Activated gamma-delta T cell treated with Interleukin-2 at 50 U/mL for 16 hours (primary cell): ENCODE results near the gene PHOX2B.

Source experiments
- DNase-seq: peaks from one replicate; pipeline ENCODE4 v3.0.0-alpha.2; 2020

Gene PHOX2B

DNA sequence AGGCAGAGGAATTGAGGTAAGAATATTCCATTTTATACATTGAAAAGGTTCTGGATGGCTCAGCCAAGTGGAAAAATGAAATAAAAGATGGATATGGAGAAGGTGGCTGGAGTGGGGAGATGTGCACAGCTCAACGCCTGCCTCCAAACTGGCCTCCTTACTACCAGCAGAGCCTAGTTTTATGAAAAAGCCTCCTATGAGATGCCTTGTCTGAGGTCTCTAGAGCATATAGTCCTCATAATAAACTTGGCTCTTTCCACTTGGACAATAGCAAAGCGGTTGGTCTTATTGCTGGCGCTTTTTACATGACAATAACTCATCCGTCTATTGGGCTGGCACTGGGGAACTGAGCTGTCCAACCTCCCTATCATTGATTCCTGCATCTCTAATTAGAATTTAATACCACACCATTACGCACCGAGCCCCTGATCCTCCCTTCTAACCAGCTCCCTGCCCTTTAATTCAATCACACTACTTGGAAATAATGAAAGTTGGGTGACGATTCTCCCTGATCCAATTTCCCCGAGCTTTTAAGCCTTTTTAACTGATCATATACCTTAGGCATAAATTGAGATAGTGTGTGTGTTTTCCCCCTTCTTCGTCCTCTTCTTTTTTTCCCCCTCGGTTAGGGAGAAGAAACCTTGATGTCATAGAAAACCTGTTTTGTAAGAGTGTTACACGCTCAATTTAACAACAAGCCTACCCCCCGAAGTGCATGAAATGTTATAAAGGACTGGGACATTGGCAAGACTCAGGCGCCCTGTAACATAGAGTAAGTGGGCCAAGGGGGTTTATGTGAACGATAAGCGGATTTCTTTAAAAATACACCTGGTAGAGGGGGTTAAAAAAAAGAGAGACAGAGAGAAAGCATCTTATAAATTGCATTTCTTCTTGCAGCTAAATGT lies at the start of gene PHOX2B:
Gene PHOX2B (minus strand): TSS at position 155 of the 905 bp plus-strand sequence. CDS start 115 bp downstream, at position 40.
- DNase-seq: no peak

DNA sequence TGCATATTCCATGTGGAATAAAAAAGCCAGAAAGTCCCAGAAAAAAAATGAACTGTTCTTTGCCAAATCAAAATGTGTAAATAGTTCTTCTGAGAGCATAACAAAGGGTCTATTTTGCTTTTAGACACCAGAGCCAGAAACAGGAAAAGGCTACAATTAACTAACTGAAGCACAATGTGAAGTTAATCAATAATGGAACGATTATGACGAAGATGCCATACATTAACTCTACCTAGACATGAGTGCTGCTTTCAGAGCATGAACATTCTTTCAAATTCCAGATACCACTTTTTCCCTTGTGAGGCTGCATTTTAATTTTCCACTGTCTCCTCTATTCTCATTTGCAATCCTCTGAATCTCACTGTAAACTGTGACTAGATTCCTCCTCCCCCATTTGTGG lies 48.7 kb upstream of the PHOX2B start:
- no peak for DNase-seq

- no peak for DNase-seq
These were observed 48.2 kb upstream of the PHOX2B start for GRCh38 chr4:41796545-41797210.

DNA sequence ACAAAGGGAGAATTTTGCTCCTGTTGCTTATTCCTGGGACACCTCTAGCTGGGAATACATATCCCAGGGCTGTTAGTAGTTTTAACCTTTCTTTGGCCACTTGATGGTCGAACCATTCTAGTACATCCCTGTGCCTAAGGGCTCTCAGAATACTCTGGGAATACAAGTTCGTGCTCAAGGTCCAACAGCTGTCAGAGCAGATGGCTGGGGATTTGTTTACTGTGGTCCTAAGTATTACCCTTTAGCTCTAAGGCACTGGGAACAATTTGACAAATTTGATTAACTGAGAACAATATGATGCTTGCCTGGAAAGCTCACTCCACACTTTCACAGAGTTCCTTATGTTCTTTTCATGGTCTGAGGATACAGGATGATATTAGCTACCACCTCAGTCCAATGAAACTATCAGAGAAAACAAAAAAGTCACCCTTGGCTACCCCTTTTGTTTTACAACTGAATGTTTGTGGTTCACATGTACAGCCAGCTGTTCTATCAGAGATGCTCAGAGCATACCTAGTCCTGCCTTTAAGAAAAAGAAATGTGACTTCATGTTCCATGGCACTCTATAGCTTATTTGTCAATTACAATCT lies 47.4 kb upstream of the PHOX2B start:
- no peak for DNase-seq

DNA sequence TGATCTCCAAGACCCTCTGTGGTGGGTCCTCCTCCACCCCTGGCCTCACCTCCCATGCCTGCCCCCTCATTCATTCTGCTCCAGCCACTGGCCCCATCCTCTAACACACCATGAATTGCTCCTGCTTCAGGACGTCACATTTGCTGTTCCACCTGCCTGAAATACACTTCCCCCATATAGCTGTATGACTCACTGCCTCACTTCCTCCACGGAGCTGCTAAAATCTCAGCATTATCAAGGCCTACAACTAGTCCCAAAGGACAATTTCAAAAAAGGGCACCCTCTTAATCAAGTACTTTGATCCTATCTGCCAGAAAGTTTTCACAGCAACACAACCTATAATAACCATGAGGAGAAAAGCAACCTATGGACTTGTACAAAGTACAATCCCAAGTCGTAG lies 43.6 kb upstream of the PHOX2B start:
- no peak for DNase-seq

- DNase-seq: no peak
These were observed 43.0 kb upstream of the PHOX2B start for GRCh38 chr4:41791557-41791956.

GRCh38 chr4:41787931-41788330 lies 39.4 kb upstream of the PHOX2B start:
- DNase-seq: no peak

- DNase-seq: no peak
These were observed 37.1 kb upstream of the PHOX2B start for GRCh38 chr4:41785665-41786064.

DNA sequence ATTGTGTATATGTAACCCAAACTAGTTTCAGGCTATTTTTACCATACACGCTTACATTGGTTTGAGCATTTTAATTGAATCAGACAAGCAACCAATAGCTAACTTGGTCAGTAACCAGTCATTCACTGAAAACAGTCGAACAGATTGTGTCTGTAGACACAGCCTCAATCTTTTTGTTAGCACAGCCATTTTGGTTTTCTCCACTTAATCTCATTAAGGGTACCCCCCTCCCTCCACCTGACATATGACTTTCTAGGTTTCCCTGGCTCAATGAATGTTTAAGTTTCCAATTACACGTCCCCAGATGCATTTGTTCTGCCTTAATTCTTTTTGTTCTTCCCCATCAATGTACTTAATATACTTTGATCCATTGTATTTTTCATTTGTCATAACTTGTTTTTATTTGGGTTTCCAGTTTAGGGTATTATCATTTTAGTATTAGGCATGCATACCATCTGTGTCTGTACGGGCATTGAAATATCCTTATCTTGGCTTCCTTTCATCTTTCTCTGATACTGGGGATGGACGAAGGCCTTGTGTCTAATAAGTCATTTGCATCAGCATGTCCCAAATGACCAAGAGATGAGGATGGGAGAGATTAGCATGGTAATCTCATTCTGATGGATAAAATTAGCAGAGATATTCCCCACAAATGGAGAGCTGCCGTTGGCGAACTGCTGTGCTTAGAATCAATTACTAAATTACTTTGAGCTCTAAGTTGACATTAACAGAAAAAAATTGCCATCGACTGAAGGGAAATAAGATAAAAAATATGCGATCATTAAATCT lies 35.9 kb upstream of the PHOX2B start:
- DNase-seq: no peak

GRCh38 chr4:41776466-41776865 lies 27.9 kb upstream of the PHOX2B start:
- DNase-seq: no peak

DNA sequence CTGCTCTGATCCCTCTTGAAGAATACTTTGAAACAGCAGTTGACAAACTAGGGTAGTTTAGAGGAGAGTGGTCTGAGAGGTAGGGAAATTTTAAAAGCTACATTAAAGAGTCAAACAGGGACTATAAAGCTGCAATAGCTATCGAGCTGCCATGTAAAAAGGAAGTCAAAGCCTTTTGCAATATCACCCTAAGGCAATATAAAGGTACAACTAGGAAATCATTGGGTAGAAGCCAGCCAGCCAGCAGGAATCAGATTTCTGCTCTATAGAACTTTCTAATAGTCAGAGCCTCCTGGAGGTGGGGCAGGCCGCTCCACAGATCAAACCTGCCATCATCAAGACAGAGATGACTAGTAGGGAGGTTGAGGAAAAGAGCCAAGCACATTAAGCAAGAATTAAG lies 15.2 kb upstream of the PHOX2B start:
- no peak for DNase-seq

GRCh38 chr4:41758884-41759283 lies 10.4 kb upstream of the PHOX2B start:
- no peak for DNase-seq

DNA sequence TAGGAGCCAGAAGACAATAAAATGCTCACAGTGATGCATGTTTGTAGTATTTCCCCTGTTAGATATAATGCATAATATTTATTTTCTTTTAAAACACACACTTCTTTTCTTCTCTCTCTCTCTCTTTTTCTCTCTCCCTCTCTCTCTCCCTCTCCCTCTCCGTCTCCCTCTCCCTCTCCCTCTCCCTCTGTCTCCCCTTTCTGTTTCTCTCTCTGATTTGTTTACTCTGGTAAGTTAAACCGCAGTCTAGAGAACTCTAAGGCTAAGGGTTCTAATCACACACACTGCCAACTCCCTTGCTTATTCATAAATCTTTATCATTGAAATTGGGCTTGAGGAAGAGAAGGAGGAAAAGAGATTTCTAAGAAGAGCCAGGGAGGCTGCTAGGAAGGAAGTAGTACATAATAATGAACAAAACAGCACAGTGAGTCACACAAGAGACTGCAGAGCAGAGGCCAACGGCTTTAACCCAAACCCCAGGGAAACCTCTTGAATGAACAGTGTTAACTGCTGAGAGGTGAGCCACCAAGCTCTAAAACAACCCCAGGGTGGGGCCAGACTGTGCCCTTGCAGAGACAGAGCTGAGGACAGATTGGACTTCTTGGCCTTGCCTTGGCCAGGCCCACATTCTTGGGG lies 9.1 kb upstream of the PHOX2B start:
- DNase-seq: no peak

DNA sequence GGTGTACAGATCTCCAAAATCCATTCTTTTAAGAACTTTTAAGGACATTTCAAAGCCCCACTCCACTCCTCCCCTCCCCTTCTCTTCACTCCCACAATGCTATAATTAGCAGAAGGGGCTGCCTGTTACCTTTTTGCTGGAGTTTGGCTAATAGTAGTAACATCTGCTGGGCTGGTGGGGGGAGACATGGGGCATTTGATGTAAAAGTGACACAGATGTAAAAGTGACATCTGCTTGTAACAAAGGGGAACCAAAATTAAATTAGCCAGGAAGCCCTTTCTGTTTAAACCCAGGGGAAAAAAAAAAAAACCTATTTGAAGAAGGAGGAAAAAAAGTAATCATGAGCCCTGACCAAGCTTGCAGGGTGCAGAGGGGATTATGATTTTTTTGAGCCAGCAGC lies 5.4 kb upstream of the PHOX2B start:
- DNase-seq: no peak

- DNase-seq: no peak
These were observed 3.7 kb upstream of the PHOX2B start for GRCh38 chr4:41752081-41752836.

DNA sequence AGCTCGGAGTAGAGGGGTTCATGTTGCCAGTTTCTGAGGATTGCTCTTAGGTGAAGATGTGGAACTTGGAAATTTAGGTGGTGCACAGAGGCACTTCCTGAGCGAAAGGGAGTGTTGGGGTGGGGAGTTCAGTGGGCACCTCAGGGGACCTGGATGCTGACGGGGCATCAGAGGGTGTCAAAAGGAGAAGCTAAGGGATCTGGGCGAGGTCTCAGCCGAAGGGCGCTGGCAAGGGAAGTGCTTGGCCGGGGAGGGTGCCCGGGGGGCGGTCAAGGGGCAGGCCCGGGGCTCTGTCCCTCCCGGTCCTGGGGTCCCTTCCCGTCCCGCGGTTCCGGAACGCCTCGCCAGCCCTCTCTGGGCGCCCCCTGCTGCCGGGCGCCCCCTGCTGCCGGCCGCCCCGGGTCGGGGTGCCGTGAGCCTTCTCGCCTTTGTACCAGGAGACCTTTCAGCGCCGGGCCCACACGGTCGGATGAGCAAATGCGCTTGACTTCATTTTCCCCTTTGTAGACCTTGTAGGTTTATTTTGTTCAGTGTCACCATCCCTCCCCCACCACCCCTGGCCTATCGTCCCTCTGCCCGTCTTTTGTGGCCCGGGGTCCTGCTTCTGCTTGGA lies 3.0 kb upstream of the PHOX2B start:
- DNase-seq: no peak

- no peak for DNase-seq
These were observed 2.3 kb upstream of the PHOX2B start for GRCh38 chr4:41750626-41751448.

DNA sequence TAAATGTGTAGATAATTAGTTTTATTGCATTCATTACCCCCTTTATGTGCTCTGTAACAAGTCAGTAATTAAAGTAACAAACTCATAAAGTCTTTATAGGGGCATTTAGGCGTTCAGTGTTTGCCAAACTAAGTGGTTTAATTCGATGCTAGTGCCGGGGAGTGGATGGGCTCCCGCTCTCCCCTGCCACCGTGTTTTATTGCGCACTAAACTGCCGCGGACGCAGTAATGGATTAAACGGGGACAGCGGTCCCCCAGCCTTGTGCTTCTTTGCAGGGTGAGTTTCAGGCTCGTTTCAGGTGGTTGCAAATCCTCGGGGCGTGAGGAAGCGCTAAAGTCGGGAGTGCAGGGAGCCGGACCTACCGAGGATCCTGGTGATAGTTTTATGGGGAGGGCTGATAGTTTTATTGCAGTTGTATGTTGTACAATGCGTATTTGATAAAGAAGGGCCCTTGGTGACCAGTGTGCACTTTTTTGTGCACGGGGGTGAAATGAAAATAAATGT lies 1.6 kb upstream of the PHOX2B start:
- DNase-seq: no peak

DNA sequence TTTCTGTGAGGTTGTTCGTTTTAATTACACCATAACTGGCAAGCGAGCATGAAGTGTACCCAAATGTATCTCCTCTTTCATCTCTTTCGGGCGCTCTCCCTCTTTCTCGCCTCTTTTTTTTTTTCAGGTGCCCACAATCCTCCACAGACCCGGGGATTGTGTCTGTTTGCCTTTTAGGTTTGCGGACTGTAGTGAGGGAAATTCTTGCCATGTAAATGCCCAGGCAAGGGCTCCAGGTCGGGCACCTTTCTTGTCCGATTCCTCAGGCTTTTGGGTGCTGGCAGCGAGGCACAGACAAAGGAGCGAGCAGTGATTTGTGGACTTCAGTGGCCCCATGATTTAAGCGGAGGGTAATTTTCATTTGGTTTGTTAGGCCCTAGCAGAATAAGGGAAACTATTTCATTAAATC lies 1.1 kb upstream of the PHOX2B start:
- no peak for DNase-seq

DNA sequence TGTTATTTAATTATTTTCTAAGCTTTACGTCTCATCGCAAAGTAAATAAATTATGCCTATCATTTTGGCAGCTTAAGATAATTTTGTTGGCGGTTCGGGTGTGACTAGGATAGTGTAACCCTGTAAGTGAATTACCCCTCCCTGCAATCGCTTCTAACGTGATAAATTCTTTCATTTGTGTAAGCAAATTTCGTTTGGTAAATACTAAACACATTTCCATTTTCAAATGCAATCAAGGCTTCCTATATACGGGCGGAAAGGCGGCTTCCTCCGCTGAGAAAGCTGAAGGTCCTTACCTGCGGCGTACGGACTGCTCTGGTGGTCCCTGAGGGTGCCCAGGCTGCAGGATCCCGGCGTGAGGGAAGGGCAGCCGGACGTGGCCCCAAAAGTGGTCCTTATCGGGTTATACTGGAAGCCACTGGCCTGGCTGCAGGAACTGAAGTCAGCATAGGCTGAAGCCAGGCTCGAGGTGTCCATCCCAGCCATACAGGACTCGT lies 403 bp downstream of the PHOX2B start:
- no peak for DNase-seq
